ENCODE data around the gene SPTBN1. TPM values are rescaled to one million over a fixed set of nuclear protein-coding genes. Genes with fewer than 3 reads are reported as not detected.
A peak's percentile ranks its signal among the peaks of the same experiment; 100 is the strongest.

Gene SPTBN1
- total RNA-seq, 2 experiments from 2014 or later: 132 to 183 TPM

GRCh38 chr2:54664238-54664786 is 208.2 kb downstream of the SPTBN1 start:
- Histone ChIP-seq H2AFZ (ENCODE audit: low read length) (no peak overlapping the region), H3K9me3 (ENCODE audit: low read length) (no peaks in the 10 kb centered on the region), H3K27ac (ENCODE audit: low read depth, low read length, poor library complexity, severe bottlenecking) (no peak overlapping the region), H4K20me1 (ENCODE audit: insufficient read depth, low read length) (no peaks in the 10 kb centered on the region), H3K4me3 (ENCODE audit: low read depth, low read length, poor library complexity, severe bottlenecking) (no peak overlapping the region), H3K4me2 (ENCODE audit: low read length) (no peak overlapping the region), H3K4me1 (ENCODE audit: insufficient read depth, low read length, poor library complexity, severe bottlenecking) (no peaks in the 10 kb centered on the region), H3K79me2 (ENCODE audit: insufficient read depth, low read depth, low read length) (no peaks in the 10 kb centered on the region), H3K9me2 (ENCODE audit: insufficient read depth, low read length) (no peaks in the 10 kb centered on the region), H3K36me3 (ENCODE audit: insufficient read depth, low read length) (peaks cover 99% of the 10 kb centered on the region)
- no TSS peak for BruUV-seq (replicated peaks)
- ChIA-PET POLR2A (interaction anchor here (1.5 kb wide), 1 partner anchor 41 kb away, joined by 8 read pairs; no protein-coding TSS in a partner anchor), CTCF (ENCODE audit: unreplicated experiment) (interaction anchor here (1.9 kb wide), 1 partner anchor 40 kb away, joined by 10 read pairs; no protein-coding TSS in a partner anchor)
- no peak for DNase-seq (ENCODE audit: low spot score)
- intact Hi-C loops (cut with micrococcal nuclease; ENCODE audit: unreplicated experiment): loop anchor here (2.0 to 10.0 kb wide), 2 partner anchors 40 to 310 kb away; no protein-coding TSS in a partner anchor
- TF ChIP-seq EZH2phosphoT487 (IDR thresholded peaks at IDR 0.05; ENCODE audit: borderline replicate concordance, low read depth, low read length) (no peak), CTCF (conservative IDR thresholded peaks at IDR 0.05; ENCODE audit: low read length) (no peak)

GRCh38 chr2:54665436-54665856 is 209.3 kb downstream of the SPTBN1 start:
- H3K9me3 ChIP-seq (ENCODE audit: low read length): no peaks in the 10 kb centered on the region
- peaks cover 99% of the 10 kb centered on the region for H3K36me3 ChIP-seq (ENCODE audit: insufficient read depth, low read length)
- BruUV-seq (replicated peaks): no TSS peak
- peak; percentile 74 for DNase-seq (ENCODE audit: low spot score)
- no peaks in the 10 kb centered on the region for H3K79me2 ChIP-seq (ENCODE audit: insufficient read depth, low read depth, low read length)
- CTCF ChIA-PET (ENCODE audit: unreplicated experiment): interaction anchor here (0.6 to 2.3 kb wide), 11 partner anchors 11 to 363 kb away, joined by 3 to 11 read pairs (median 5); no protein-coding TSS in a partner anchor
- TF ChIP-seq EZH2phosphoT487 (IDR thresholded peaks at IDR 0.05; ENCODE audit: borderline replicate concordance, low read depth, low read length) (no peak), CTCF (conservative IDR thresholded peaks at IDR 0.05; ENCODE audit: low read length) (peak; percentile 91)
- H3K4me3 ChIP-seq (ENCODE audit: low read depth, low read length, poor library complexity, severe bottlenecking): no peak overlapping the region
- no peak overlapping the region for H3K27ac ChIP-seq (ENCODE audit: low read depth, low read length, poor library complexity, severe bottlenecking)
- no peak overlapping the region for H3K4me2 ChIP-seq (ENCODE audit: low read length)
- POLR2A ChIA-PET: interaction anchor here (0.6 to 1.5 kb wide), 3 partner anchors 11 to 92 kb away, joined by 3 to 8 read pairs (median 4); no protein-coding TSS in a partner anchor
- no peaks in the 10 kb centered on the region for H4K20me1 ChIP-seq (ENCODE audit: insufficient read depth, low read length)
- no peaks in the 10 kb centered on the region for H3K4me1 ChIP-seq (ENCODE audit: insufficient read depth, low read length, poor library complexity, severe bottlenecking)
- H3K9me2 ChIP-seq (ENCODE audit: insufficient read depth, low read length): no peaks in the 10 kb centered on the region
- intact Hi-C loops (cut with micrococcal nuclease; ENCODE audit: unreplicated experiment): loop anchor here (2.0 to 10.0 kb wide), 3 partner anchors 39 to 309 kb away; no protein-coding TSS in a partner anchor
- no peak overlapping the region for H2AFZ ChIP-seq (ENCODE audit: low read length)

All from OCI-LY7 (cell line).